Activated CD4-positive, alpha-beta memory T cell treated with anti-CD3 and anti-CD28 coated beads for 36 hours (primary cell): Measurements from ENCODE around the gene GSK3A. TPM values are rescaled to one million over a fixed set of nuclear protein-coding genes. Genes with fewer than 3 reads are reported as not detected.
A peak's percentile ranks its signal among the peaks of the same experiment; 100 is the strongest.

Experiments used
- CTCF ChIA-PET: fragments of 350-600 bp; sonication (Branson Sonifier 250); formaldehyde crosslinking; loops from one replicate; lab custom pipeline; 2021; ENCODE audit warnings: antibody characterized with exemption, inconsistent platforms; lab: Charles Lee
- POLR2A ChIA-PET: fragments of 350-600 bp; sonication (Branson Sonifier 250); formaldehyde crosslinking; loops from one replicate; lab custom pipeline; 2021; ENCODE audit warnings: antibody characterized with exemption; lab: Charles Lee
- DNase-seq: peaks from one replicate; pipeline ENCODE4 v3.0.0-alpha.2; 2020
- H3K27ac Mint-ChIP-seq: one replicate; pipeline ENCODE4 v1.8.0; 2021; ENCODE audit warnings: mixed read lengths
- H3K27me3 Mint-ChIP-seq: one replicate; pipeline ENCODE4 v1.8.0; 2021; ENCODE audit warnings: mixed read lengths
- H3K36me3 Mint-ChIP-seq: one replicate; pipeline ENCODE4 v1.8.0; 2021; ENCODE audit warnings: mixed read lengths
- H3K4me1 Mint-ChIP-seq: one replicate; pipeline ENCODE4 v1.8.0; 2021; ENCODE audit warnings: low read depth, mixed read lengths
- H3K4me3 Mint-ChIP-seq: one replicate; pipeline ENCODE4 v1.8.0; 2021; ENCODE audit warnings: mild to moderate bottlenecking, mixed read lengths
- H3K9me3 Mint-ChIP-seq: one replicate; pipeline ENCODE4 v1.8.0; 2021; ENCODE audit warnings: mixed read lengths
- intact Hi-C: fragments of 100-400 bp; cut with micrococcal nuclease; formaldehyde crosslinking; loops from one replicate; pipeline ENCODE4 v1.15.1; 2023
- total RNA-seq, 2 experiments: library from RNA; stranded (reverse); gene quantifications; one replicate each; pipeline ENCODE4 v1.2.3, GENCODE V29; 2021

Gene GSK3A
- total RNA-seq, 2 experiments from 2014 or later = 36.4 to 37.3 TPM

- ChIA-PET CTCF (interaction anchor here (0.8 kb wide), 1 partner anchor 93 kb away, joined by 3 read pairs; no protein-coding TSS in a partner anchor), POLR2A (no interaction called here)
- Mint-ChIP-seq H3K9me3 (no peaks in the 10 kb centered on the region), H3K4me3 (no peak overlapping the region), H3K27ac (peak overlapping the region; percentile 49), H3K36me3 (peaks cover 46% of the 10 kb centered on the region), H3K4me1 (peaks cover 15% of the 10 kb centered on the region), H3K27me3 (no peaks in the 10 kb centered on the region)
- intact Hi-C loops = no loop called here
- no peak for DNase-seq
These were observed 10.0 kb downstream of the GSK3A start for GRCh38 chr19:42232435-42232834.

GRCh38 chr19:42230571-42230970 lies 11.8 kb downstream of the GSK3A start:
- ChIA-PET CTCF (interaction anchor here (1.1 kb wide), 1 partner anchor 122 kb away, joined by 3 read pairs; no protein-coding TSS in a partner anchor), POLR2A (interaction anchor here (1.2 kb wide), 1 partner anchor 17 kb away, joined by 3 read pairs; no protein-coding TSS in a partner anchor)
- Mint-ChIP-seq H3K9me3 (no peaks in the 10 kb centered on the region), H3K27ac (no peak overlapping the region), H3K36me3 (peaks cover 48% of the 10 kb centered on the region), H3K4me1 (peaks cover 19% of the 10 kb centered on the region), H3K4me3 (no peak overlapping the region), H3K27me3 (no peaks in the 10 kb centered on the region)
- intact Hi-C loops = no loop called here
- DNase-seq = no peak

GRCh38 chr19:42229855-42230351 lies 12.5 kb downstream of the GSK3A start:
- intact Hi-C loops = no loop called here
- Mint-ChIP-seq H3K36me3 (peaks cover 47% of the 10 kb centered on the region), H3K4me3 (no peak overlapping the region), H3K27ac (peak overlapping the region; percentile 69), H3K4me1 (peaks cover 17% of the 10 kb centered on the region), H3K27me3 (no peaks in the 10 kb centered on the region), H3K9me3 (no peaks in the 10 kb centered on the region)
- no peak for DNase-seq
- ChIA-PET CTCF (interaction anchor here (1.0 to 1.4 kb wide), 3 partner anchors 13 to 121 kb away, joined by 3 to 5 read pairs (median 3); no protein-coding TSS in a partner anchor), POLR2A (interaction anchor here (1.2 kb wide), 1 partner anchor 17 kb away, joined by 3 read pairs; no protein-coding TSS in a partner anchor)

GRCh38 chr19:42229301-42229854 lies 13.0 kb downstream of the GSK3A start:
- Mint-ChIP-seq H3K4me3 (no peak overlapping the region), H3K27me3 (no peaks in the 10 kb centered on the region), H3K27ac (peak overlapping the region; percentile 69), H3K4me1 (peaks cover 17% of the 10 kb centered on the region), H3K9me3 (no peaks in the 10 kb centered on the region), H3K36me3 (peaks cover 46% of the 10 kb centered on the region)
- CTCF ChIA-PET = interaction anchor here (1.0 to 1.4 kb wide), 2 partner anchors 14 to 50 kb away, joined by 3 to 5 read pairs; no protein-coding TSS in a partner anchor
- intact Hi-C loops = no loop called here
- no peak for DNase-seq
- POLR2A ChIA-PET = interaction anchor here (1.2 kb wide), 1 partner anchor 18 kb away, joined by 3 read pairs; no protein-coding TSS in a partner anchor

GRCh38 chr19:42228641-42229040 lies 13.8 kb downstream of the GSK3A start:
- Mint-ChIP-seq H3K4me1 (peaks cover 17% of the 10 kb centered on the region), H3K27ac (peak overlapping the region; percentile 38), H3K27me3 (no peaks in the 10 kb centered on the region), H3K36me3 (peaks cover 49% of the 10 kb centered on the region), H3K4me3 (no peak overlapping the region), H3K9me3 (no peaks in the 10 kb centered on the region)
- DNase-seq = no peak
- intact Hi-C loops = no loop called here
- ChIA-PET CTCF (no interaction called here), POLR2A (no interaction called here)

DNA sequence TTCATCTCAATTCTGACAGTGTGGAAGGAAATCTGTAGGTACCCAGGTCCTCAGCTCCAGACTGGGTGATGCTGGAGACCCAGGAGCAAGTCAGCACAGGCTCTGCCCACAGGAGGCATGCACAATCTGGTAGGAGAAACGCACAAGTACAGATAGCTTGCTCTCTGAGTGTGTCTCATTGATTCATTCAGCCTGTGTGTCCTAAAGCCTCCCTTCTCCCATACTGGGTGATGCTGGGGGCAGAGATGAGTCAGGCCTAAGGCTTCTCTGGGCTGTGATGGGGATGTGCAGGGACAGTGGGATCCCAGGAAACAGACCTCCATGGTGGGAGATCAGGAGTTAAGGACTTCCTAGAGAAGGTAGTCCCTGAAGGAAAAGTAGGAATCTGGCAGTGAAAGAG lies 15.5 kb downstream of the GSK3A start:
- POLR2A ChIA-PET = interaction anchor here (1.3 kb wide), 1 partner anchor 12 kb away, joined by 3 read pairs; no protein-coding TSS in a partner anchor
- Mint-ChIP-seq H3K4me3 (no peak overlapping the region), H3K4me1 (peaks cover 26% of the 10 kb centered on the region), H3K27me3 (no peaks in the 10 kb centered on the region), H3K36me3 (peaks cover 47% of the 10 kb centered on the region), H3K9me3 (no peaks in the 10 kb centered on the region), H3K27ac (no peak overlapping the region)
- no peak for DNase-seq
- intact Hi-C loops = no loop called here
- CTCF ChIA-PET = interaction anchor here (1.0 kb wide), 1 partner anchor 42 kb away, joined by 3 read pairs; no protein-coding TSS in a partner anchor

DNA sequence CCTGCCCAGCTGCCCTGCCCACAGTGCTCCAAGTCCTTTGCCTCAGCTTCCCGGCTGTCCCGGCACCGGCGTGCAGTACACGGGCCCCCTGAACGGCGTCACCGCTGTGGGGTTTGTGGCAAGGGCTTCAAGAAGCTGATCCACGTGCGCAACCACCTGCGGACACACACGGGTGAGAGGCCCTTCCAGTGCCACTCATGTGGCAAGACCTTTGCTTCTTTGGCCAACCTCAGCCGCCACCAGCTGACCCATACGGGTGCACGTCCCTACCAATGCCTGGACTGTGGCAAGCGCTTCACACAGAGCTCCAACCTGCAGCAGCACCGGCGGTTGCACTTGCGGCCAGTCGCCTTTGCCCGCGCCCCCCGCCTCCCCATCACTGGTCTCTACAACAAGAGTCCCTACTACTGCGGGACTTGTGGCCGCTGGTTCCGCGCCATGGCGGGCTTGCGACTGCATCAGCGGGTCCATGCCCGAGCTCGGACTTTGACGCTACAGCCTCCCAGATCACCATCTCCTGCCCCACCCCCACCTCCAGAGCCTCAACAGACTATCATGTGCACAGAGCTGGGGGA lies 16.6 kb downstream of the GSK3A start:
- no peaks in the 10 kb centered on the region for H3K9me3 Mint-ChIP-seq
- no peak overlapping the region for H3K27ac Mint-ChIP-seq
- intact Hi-C loops = no loop called here
- no peak for DNase-seq
- no peak overlapping the region for H3K4me3 Mint-ChIP-seq
- H3K4me1 Mint-ChIP-seq = peaks cover 29% of the 10 kb centered on the region
- ChIA-PET POLR2A (interaction anchor here (1.3 kb wide), 1 partner anchor 13 kb away, joined by 3 read pairs; no protein-coding TSS in a partner anchor), CTCF (interaction anchor here (1.8 kb wide), 1 partner anchor 16 kb away, joined by 4 read pairs; the partner anchor contains the start of gene GSK3A)
- peaks cover 43% of the 10 kb centered on the region for H3K36me3 Mint-ChIP-seq
- H3K27me3 Mint-ChIP-seq = no peaks in the 10 kb centered on the region

DNA sequence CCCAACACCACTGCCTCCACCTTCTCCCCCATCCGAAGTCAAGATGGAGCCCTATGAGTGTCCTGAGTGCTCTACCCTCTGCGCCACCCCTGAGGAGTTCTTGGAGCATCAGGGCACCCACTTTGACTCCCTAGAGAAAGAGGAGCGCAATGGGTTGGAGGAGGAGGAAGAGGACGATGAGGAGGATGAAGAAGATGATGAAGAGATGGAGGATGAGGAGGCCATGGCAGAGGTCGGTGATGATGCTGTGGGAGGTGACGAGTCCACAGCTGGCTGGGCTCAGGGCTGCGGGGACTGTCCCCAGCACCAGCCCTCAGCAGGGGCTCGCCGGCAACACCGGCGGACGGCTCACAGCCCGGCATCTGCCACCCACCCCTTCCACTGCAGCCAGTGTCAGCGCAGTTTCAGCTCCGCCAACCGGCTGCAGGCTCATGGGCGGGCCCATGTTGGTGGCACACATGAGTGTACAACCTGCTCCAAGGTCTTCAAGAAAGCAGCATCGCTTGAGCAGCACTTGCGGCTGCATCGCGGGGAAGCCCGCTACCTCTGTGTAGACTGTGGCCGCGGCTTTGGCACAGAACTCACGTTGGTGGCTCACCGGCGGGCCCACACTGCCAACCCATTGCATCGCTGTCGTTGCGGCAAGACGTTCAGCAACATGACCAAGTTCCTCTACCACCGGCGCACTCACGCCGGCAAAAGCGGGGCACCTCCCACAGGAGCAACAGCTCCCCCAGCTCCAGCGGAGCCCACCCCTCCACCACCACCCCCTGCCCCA lies 17.3 kb downstream of the GSK3A start:
- Mint-ChIP-seq H3K9me3 (no peaks in the 10 kb centered on the region), H3K27ac (no peak overlapping the region), H3K27me3 (no peaks in the 10 kb centered on the region), H3K4me1 (peaks cover 31% of the 10 kb centered on the region), H3K4me3 (no peak overlapping the region), H3K36me3 (peaks cover 44% of the 10 kb centered on the region)
- intact Hi-C loops = no loop called here
- ChIA-PET POLR2A (interaction anchor here (1.2 kb wide), 1 partner anchor 9 kb away, joined by 4 read pairs; no protein-coding TSS in a partner anchor), CTCF (interaction anchor here (1.8 kb wide), 1 partner anchor 17 kb away, joined by 4 read pairs; the partner anchor contains the start of gene GSK3A)
- DNase-seq = no peak

GRCh38 chr19:42220751-42221097 lies 21.7 kb downstream of the GSK3A start:
- Mint-ChIP-seq H3K27me3 (peaks cover 1% of the 10 kb centered on the region), H3K36me3 (peaks cover 27% of the 10 kb centered on the region), H3K4me3 (peak overlapping the region; percentile 92), H3K4me1 (peaks cover 36% of the 10 kb centered on the region), H3K27ac (peak overlapping the region; percentile 99), H3K9me3 (no peaks in the 10 kb centered on the region)
- CTCF ChIA-PET = interaction anchor here (1.7 to 5.1 kb wide), 3 partner anchors 21 to 58 kb away, joined by 6 to 21 read pairs (median 12); partner anchors contain the start of gene GSK3A
- intact Hi-C loops = loop anchor here (1.0 kb wide), 4 partner anchors 21 to 105 kb away; partner anchors contain the start of gene MEGF8
- POLR2A ChIA-PET = interaction anchor here (1.2 to 1.4 kb wide), 3 partner anchors 16 to 22 kb away, joined by 4 read pairs; no protein-coding TSS in a partner anchor
- DNase-seq = no peak

GRCh38 chr19:42219812-42220750 lies 22.3 kb downstream of the GSK3A start, which contains the start of gene ZNF526:
Gene ZNF526 (plus strand): TSS chr19:42220312. CDS start chr19:42224404, 4,092 bp downstream.
- Mint-ChIP-seq H3K27me3 (peaks cover 1% of the 10 kb centered on the region), H3K9me3 (no peaks in the 10 kb centered on the region), H3K4me3 (peak within 1 kb of the TSS; percentile 92), H3K36me3 (peaks cover 24% of the 10 kb centered on the region), H3K27ac (peak within 1 kb of the TSS; percentile 99), H3K4me1 (peaks cover 43% of the 10 kb centered on the region)
- DNase-seq = peak; percentile 98
- intact Hi-C loops = loop anchor here (1.0 kb wide), 4 partner anchors 21 to 105 kb away; partner anchors contain the start of gene MEGF8
- POLR2A ChIA-PET = interaction anchor here (0.5 to 1.4 kb wide), 7 partner anchors 17 to 292 kb away, joined by 3 to 4 read pairs (median 4); no protein-coding TSS in a partner anchor
- CTCF ChIA-PET = interaction anchor here (0.6 to 5.1 kb wide), 6 partner anchors 22 to 111 kb away, joined by 3 to 21 read pairs (median 6); partner anchors contain the start of genes GSK3A and POU2F2
